SH-SY5Y (cell line): ENCODE measurements around the gene PGLYRP2.

Experiments used
- GATA2 ChIP-seq: IDR thresholded peaks from 2 replicates; pipeline ENCODE4 v1.6.1; 2011; ENCODE audit warnings: mild to moderate bottlenecking, low read depth, low read length
- GATA3 ChIP-seq: IDR thresholded peaks from 2 replicates; pipeline ENCODE4 v1.6.1; 2011; ENCODE audit warnings: low read depth, mild to moderate bottlenecking, low read length, moderate library complexity

DNA sequence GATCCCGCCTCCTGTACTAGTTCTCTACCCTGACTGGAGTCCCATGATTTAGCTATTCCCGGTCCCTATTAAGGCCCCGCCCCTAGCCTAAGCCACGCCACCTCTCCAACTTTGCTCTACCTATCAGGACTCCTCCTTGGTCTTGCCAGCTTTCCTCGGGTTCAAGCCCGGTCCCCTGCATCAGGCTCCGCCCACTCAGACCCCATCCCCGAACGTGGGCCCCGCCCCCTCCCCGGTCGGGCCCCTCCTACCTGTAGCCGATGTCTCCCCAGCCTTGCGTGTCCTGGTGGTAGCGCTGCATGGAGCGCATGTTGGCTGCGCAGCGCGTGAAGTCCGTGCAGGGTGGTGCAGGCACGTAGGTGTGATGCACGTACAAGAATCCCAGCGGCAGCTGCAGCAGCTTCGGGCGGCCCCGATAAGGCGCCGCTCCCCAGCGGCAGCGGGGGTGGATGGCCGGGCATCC is 7.6 kb downstream of the PGLYRP2 start:
- no peak for TF ChIP-seq GATA2
- no peak for TF ChIP-seq GATA3
